GM19397 (cell line): Measurements from ENCODE around the gene PRND.
"Not testable (repeated sequence)": the region's sequence is repeated elsewhere in the genome, so short reads cannot be mapped to it uniquely, and the experiment has no call there.

ENCODE experiments used
- ATAC-seq: cut with Tn5 transposase; IDR thresholded peaks from one replicate; pipeline ENCODE4 v1.9.1; 2021; ENCODE audit warnings: mild to moderate bottlenecking, moderate library complexity; ENCODE audit not compliant: unreplicated experiment

Gene PRND

DNA sequence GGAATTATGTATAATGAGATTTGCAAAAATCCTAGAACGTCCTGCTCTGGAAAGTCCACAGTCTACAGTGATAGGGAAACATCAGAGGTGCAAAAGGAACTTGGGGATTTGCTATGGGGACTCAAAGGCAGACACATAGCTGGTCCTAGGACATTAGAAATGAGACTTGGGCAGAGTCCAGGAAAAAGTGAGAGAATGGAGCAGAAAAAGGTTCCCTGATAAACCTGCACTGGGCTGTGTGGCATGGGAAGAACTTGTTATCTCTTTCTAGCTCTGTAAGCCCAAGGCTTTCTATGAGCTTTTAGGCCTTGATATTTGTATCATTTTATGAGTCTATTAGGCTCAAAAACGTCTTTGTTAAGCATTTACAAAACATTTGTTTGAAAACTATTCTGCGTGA is 15.2 kb downstream of the PRND start:
- no peak for ATAC-seq

DNA sequence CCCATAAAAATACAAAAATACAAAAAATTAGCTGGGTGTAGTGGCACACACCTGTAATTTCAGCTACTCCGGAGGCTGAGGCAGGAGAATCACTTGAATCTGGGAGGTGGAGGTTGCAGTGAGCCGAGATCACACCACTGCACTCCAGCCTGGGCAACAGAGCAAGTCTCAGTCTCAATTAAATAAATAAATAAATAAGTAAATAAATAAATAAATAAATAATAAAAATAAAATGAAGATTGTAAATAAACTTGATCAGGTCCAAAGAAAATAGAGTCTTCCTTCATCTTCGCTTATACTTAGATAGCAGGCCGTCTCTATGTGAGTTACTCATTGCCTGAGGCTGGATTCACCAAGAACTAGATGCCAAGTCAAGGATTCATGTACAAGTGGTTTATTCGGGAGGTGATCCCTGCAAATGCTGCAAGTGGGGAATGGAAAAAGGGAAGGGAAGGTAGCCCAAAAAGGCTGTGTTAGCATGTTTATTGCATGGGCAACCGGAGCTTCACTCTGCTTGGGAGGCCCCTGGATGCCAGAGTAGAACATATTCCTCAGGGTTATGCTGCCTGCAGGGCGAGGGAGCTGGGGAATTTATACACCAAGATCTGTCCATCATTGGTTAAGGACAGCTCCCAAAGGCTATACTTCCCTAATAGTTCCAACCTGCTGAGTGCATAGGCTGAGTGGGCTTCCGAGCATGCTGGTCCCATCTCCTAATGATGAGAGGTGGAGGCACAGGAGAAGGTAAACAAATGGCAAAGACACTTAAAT is 16.3 kb downstream of the PRND start:
- ATAC-seq, result no peak

DNA sequence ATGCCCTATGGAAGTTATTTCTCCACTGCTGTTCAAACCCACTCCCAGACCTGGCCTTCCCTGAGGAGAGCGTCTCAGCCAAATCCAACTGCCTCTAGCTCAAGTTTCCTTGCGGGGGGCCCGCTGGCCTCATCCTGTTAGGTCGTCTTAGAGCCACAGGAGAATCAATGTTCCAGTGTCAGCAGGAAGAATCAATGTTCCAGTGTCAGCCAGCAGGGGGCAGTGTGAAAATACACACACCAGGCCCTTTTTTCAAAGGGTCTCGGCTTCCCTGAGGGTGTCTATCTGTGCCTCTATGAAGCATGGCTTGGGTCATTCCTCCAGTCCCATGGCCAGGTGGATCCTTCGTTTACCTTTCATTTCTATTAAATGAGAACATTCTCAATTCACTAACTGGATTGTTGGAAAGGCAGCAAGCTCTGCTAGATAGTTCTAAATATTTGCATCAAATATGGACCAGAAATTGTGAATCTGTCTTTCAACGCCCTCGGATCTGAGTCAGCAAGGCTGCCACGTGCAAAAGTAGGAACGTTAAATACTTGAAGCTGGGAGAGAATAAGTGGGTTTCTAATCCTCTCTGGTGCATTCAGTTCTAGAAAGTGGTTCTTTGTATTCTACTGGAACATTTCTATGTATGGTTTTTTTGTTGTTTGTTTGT is 19.2 kb downstream of the PRND start:
- ATAC-seq, result no peak

DNA sequence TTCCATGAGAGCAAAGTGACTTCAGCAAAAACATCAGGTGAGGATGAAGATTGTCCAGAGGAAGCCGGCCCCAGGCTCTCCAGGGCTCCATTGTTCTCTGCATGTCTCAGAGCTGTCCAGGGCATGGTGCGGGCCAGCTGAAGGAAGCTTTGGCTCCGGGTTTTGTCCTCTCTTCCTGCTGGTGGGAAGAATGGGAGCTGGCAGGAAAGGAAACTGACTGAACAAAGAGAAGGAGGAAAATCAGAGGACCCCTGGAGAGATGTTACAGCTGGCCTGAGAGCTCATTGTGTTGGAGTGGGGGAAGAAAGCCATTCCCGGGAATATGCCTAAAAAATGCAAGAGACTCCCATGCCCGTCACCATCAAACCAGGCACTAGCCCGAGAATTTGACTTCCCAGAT is 27.1 kb downstream of the PRND start:
- no peak for ATAC-seq

DNA sequence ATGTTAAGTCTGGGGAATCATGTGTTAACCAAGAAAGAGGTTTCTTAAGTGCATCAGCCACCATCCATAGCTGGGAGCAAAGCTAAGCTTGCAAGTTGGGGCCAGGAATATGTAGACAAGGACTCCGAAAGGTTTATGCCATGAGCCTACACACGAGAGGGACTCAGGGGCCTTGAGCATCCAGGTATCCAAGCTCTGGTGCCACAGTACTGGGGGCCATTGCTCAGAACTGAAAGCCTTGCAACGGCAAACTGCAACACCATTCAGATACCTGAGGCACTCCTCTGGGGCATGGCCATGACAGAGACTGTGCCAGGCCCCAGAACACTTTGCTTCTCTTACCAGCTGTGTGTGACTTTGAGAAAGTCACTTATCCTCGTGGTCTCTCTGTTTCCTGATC is 27.6 kb downstream of the PRND start:
- no peak for ATAC-seq

DNA sequence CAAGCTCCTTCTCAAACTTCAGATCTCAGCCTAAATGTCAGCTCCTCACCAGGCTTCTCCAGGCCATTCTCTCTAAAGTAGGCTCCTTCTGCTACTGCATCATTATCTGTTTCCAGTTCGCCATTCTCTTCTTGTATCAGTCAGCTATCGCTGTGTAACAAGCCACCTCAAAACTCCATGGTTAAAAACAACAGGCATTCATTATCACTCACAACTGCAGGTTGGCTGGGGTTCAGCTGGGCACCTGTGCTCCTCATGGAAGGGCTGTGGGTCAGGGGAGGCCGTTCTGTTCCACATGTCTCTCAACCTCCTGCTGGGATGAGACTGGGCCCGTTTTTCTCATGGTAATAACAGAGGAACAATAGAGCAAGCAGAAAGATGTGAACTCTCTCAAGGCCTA is 28.7 kb downstream of the PRND start:
- ATAC-seq, result no peak

DNA sequence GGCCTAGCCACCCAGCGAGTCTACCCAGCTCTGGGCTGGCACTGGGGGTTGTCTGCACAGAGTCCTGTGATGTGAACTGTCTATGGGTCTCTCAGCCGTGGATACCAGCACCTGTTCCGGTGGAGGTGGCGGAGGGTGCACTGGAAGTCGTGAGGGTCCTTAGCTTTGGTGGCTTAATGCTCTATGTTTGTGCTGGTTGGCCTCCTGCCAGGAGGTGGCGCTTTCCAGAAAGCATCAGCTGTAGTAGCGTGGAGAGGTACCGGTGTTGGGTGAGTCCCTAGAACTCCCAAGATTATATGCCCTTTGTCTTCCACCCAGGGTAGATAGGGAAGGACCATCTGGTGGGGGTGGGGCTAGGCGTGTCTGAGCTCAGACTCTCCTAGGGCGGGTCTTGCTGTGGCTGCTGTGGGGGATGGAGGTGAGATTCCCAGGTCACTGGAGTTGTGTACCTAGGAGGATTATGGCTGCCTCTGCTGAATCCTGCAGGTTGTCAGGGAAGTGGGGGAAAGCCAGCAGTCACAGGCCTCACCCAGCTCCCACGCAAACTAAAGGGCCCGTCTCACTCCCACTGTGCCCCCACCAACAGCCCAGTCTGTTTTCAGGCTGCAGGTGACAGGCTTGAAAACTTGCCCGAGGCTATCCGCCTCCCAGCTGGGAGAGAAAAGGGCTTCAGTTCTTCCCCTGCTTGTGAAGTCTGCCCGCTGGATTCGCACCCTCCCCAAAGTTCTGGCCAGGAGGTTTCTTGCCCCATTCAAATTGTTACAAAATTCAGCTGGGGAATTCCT is 37.6 kb downstream of the PRND start:
- ATAC-seq, result not testable (repeated sequence)

DNA sequence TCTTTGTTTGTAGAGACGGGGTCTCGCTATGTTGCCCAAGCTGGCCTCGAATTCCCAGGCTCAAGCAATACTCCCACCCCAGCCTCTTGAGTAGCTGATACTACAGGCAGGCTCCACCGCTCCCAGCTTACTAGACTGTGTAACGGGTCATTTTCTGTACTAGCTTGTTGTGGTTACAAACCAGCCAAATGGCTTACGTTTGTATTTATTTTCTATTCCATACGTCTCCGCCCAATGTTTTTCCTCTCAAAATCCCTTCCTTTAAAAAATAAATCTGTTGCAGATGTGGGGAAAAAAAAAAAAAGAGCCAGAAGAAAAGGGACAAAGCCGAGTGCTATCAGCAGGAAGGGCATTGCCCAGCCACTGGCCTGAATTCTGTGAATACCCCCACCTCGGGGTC is 41.6 kb downstream of the PRND start:
- ATAC-seq, result no peak

DNA sequence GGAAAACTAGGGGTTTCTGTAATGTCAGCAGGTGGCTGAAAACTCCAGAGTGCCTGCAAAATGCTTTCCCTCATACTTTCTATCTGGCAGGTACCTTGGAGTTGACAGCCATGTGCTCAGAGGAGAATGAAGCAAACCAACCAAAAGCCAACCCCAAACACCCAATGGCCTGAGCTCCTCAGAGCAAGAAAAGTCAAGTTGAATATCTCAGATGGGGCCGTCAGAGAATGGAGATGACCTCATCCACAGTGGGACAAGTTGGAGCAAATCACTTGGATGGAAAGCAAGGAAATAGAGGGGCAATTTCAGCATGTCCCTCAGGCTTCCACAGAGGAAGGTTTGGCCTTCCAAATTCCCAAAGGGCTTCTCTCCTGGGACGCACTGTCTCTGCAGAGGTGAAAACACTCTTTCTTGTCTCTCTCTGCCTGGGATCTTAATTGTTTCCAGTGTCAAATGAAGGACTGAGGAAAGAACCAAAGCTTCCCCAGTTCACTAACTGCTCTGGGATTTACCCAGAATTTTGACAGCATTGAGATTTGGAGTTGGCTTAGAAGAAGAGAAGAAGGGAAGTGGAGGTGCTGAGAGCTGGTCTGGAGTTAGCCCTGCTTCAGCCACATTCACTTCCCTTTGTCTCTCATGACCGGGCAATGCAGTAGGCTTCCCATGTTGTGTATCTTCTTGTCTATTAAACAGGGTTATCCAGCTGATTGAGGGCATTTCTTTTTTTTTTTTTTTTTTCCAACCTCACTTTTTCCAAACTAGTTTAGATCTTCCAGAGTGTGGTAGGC is 42.2 kb downstream of the PRND start:
- no peak for ATAC-seq

DNA sequence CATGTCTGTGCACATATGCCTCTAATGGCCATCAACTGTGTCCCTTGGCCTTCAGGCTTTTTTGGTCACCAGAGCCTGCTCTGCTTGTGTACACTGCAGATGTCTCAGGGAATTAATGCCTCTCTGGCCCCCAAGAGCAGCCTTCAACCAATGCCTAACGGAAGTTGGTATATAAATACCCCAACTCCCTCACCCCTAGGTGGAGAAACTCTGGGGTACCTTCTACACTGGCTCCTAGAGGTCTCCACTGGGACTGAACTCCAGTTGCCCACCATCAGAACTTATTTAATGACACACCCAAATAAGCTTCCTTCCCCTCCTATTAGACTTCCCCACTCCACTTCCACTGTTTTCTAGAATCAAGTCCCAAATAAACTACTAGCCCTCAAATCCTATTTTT is 43.1 kb downstream of the PRND start:
- ATAC-seq, result no peak

DNA sequence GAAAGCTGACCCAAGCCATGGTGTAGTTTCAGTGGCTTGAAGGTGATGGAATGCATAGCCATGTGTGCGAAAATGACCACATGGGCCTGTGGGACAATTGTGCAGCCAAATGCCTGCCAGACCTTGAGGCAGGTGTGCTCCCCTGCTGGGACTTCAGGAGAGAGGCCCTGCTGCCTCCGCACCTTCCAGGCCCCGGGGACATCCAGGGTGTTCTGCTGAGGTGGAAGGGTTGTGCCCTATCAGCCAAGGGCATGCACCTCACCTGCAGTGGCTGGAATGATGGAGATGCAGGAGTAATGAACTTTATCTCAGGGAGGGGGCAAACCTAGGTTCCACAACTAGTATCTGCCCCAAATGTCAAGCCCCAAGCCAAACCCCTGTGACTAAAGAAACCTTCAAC is 44.0 kb downstream of the PRND start:
- ATAC-seq, result no peak

DNA sequence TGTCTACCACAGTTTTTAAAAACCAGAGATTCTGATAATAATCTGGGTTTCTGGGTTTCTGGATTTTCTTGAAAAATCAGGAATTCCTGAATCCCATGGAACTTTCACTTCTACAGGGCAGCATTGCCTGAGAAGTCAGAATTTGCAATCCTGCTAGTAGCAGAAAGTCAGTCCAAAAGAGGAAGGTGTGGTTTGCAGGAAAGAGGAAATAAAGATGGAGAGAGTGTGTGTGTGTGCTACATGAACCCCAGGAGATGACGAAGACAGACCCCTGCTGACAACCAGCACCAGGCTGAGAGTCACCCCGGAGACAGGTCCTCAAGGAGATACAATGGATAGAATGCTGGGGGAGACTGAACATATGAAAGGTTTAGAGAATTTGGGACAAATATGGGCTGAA is 44.9 kb downstream of the PRND start:
- no peak for ATAC-seq

DNA sequence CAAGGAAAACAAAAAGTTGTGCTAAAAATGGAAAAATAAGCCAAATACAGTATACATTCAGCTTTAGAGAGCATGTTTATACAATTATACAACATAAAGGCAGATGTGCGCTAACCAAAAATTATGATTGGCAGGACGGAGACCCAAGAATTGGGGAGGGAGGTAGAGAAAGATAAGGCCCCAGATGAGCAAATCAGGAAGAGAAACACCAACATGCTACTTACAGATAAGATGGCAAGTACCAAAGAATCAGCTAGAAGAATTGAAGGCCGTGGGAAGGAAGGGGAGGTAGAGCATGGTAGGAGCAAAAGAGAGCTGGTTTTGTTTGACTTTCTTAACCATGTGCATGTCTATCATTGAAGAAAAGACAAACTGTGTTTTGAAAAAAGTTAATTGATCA is 45.4 kb downstream of the PRND start:
- no peak for ATAC-seq

DNA sequence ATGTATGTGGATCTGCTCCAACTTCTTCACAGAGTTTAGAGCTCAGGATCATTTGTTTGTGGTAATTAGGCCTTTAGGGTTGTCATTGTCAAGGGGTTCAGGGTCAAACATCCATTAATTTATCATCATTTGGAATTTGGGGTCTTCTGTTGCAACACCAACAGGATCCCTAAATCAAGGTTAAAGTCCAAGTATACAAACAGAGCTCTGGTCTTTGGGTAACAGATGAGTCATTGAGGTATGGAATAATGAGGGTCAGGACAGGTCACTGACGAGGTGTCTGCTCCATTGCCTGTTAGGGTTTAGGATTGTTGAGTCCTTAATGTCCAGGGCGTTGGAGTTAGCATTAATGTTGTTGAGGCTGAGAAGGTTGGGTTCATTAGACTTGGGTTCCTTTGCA is 47.6 kb downstream of the PRND start:
- no peak for ATAC-seq

DNA sequence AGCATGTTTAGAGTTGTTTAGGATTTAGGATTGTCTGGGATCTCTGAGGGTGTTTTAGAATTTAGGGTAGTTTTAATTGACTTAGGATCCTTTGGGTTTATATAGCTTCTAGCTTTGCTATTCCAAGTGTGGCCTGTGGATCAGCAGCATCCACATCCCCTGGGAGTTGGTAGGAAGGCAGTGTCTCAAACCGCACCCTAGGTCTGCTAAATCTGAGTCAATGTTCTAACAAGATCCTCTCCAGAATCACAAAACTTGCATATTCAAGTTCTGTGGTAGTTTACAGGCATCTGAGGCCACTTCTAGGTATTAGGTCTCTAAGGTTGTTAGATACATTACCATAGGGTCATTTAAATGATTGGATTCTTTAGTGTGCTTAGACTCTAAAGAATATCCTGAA is 48.3 kb downstream of the PRND start:
- ATAC-seq, result no peak

DNA sequence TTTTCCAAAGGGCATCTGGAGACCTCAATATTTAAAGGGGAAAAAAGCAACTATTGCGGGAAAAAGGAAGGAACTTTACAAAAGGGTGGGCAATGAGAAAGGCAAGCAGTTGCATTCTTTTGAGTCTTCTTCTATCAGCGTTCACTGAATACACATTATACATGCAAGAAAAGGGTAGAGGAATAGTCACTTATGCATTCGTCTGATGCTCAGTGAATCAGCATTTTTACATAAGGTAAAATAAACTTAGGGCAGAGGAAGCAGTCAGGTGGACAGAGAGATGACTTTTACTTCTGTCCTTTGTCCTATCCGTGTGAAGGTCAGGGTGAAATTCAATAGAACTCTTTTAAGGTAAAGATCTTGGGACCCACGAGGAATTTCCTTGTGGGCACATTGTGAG is 49.3 kb downstream of the PRND start:
- no peak for ATAC-seq

DNA sequence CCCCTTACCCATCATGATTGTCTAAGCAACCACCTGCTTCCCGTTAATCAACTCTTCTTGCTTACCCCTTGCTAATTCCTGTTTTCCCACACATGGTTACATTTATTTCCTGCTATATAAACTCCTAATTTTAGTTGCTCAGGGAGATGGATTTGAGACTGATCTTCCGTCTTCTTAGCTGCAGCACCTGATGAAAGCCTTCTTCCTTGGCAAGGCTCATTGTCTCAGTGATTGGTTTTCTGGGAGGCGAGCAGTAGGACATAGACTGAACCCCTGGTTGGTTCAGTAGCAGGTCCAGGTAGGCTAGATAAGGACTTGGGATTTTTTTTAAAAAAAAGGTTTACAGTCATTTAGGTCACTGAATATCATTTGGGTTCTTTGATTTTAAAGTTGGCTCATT is 50.4 kb downstream of the PRND start:
- ATAC-seq, result no peak

DNA sequence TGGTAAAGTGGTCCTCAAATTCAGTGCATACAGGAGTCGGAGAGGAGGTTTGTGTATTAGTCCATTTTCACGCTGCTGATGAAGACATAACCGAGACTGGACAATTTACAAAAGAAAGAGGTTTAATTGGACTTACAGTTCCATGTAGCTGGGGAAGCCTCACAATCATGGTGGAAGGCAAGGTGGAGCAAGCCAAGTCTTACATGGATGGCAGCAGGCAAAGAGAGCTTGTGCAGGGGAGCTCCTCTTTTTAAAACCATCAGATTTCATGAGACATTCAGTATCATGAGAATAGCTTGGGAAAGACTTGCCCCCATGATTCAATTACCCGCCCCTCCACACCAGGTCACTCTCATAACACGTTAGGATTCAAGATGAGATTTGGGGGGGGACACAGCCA is 51.3 kb downstream of the PRND start:
- not testable (repeated sequence) for ATAC-seq

DNA sequence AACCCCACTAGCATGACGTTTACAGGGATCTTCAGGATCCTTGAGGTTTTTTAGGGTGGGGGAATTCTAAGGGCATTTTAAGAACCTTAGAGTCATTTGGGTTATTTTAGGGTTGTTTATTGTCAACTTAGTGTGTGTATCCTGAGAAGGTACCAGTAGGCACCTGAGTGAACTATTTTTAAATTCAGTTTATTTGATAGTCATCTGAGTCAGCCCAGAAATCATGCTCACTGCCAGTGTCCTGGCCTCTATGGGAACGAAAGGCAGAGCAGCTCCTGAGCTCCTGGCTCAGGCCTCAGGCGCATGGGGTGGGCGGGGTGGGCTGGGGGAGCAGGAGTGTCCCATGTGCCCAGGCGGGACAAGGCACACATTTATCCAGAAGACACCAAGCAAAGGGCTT is 52.0 kb downstream of the PRND start:
- no peak for ATAC-seq

DNA sequence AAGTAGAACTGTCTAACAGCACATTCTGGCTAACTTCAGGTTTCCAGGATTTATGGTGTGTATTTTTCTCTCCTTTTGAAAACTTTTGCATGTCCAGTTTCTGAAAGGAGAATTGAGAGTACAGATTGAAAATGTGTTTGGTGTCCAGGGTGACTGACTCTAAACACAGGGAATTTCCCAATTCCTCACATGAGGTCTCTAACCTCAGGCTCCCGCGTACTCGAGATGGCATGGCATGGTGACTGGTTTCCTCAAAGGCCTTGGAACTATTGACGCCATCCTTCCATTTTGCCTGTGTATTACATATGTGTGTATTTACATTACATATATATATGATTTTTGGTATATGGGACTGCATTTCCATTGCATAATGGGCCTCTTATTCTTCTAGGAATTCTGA is 52.5 kb downstream of the PRND start:
- ATAC-seq, result no peak
